Suppressor macrophage (primary cell): ENCODE results near the gene FGD5.
A peak's percentile ranks its signal among the peaks of the same experiment; 100 is the strongest.
"Not testable (repeated sequence)": the region's sequence is repeated elsewhere in the genome, so short reads cannot be mapped to it uniquely, and the experiment has no call there.

ENCODE experiments used
- DNase-seq, 4 experiments: peaks; one replicate each; pipeline ENCODE4 v3.0.0-alpha.2; 2020 to 2022

FGD5 gene

DNA sequence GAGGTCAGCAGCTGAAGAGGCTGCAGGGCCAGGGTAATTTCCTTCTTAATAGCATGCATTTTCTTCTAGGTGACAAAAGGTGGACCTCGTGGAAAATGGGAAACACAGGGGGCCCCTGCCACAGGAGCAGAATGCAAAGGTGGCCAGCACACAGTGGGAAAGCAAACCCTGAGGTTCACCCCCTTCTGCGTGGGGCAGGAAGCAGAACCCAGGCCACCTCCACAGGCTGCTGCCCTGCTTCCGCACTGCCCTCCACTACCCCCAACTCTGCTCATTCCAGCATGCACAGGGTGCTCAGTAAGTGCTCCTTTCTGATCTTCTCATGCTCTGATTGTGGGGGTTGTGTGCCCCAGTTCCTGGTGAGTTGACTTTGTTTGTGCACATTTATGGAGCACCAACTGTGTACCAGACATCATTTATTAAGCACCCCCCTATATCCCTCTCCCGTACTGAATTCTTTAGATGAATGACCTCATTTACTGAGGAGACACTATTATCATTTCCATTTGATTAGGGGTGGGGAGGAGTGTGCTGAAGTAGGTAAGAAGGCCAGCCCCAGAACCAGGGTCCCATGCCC lies 12.7 kb upstream of the FGD5 start:
- peak in 2 of 4 experiments; percentile 2 to 39 for DNase-seq

DNA sequence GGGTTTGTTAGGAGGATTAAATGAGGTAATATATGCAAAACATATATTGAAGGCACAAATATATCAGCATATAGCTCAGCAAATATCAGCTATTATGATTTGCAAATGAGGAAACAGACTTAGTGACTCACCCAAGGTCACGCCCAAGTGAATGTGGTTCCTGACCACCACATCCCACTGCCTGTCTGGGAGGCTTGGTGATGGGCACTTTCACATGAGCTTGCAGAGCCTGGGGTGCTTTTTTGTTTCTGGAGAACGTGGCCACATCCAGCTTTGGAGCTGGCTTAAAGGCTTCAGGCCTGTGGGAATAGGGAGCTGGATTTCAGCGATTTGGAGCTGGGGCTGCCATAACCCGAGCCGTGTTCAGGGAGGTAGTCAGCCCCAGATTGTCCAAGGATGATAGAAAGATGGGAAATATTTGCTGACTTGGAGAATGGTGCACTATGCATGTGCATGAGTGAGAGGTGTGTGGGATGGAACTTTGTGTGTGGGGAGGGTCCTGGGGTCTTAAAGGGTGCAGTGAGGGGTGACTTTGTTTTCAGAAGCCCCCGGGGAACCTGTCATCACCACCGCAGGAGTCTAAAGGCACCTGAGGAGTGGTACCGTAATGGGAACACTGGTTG lies 12.0 kb upstream of the FGD5 start:
- peak; percentile 88 to 95 (median 92) for DNase-seq

DNA sequence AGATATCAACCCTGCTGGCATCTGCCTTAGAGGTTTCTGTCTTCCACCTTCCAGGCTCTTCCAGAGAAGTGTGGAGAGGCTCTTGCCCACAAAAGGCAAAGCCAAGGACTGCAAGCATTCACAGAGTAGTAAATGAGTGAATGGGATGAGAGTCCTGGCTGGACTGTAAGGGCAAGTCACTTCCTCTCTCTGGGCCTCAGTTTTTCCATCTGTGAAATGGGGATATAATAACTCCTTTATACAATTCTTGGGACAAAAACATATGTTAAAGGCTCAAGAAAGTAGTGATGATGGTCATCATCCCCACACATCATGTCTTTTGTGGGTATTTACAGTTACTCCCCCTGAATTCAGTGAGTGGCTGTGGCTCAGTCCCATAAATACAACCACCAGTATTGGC lies 10.7 kb upstream of the FGD5 start:
- no peak for DNase-seq

DNA sequence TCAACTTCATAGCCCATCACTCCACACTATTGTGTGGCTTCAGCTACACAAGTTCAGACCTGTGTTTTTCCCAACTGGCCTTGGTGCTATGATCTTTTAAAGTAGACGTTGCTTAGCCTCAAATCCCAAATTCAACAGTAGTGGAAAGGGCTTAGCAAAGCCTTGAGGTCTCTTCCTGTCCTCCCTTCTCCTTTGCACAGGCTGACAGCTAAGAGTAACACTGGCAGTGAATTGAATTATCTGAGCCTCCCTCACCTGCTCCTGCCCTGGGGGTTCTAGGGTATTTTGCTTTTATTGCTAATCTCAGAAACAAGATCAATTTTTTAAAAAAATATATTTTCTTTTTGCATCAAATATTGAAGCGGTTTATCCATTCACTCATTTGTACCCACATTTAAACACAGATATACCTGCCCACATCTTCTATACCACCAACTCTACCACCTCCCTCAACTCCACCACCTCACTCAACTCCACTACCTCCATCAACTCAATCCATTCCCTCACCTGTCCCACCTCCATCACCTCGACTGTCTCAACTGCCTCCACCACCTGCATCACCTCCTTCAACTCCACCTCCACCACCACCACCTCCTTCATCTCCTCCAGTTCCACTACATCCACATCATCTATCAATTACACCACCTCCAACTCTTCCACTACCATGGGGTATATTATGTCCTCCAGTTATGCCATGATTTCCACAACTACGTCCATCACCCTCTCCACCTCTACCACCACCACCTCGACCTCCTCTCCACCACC lies 10.1 kb upstream of the FGD5 start:
- no peak for DNase-seq

DNA sequence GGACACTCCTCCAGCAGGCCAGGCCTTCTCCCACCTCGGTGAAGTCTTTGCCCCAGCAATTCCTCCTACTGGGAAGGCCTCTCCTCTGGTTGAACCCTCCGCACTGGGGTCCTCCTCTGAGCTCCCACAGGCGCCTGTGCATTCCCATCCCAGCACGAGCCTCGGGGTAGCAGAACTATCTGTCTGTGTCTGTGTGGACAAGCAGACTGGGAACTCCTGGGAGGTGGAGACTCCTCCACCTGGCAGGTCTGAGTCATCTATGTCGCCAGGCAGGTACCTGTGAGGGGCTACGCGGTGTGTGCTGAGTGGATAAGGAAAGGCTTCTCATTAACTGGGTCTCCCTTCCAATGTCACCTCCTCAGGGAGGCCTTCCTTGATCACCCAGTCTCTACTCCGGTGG lies 9.2 kb upstream of the FGD5 start:
- not testable (repeated sequence) for DNase-seq

DNA sequence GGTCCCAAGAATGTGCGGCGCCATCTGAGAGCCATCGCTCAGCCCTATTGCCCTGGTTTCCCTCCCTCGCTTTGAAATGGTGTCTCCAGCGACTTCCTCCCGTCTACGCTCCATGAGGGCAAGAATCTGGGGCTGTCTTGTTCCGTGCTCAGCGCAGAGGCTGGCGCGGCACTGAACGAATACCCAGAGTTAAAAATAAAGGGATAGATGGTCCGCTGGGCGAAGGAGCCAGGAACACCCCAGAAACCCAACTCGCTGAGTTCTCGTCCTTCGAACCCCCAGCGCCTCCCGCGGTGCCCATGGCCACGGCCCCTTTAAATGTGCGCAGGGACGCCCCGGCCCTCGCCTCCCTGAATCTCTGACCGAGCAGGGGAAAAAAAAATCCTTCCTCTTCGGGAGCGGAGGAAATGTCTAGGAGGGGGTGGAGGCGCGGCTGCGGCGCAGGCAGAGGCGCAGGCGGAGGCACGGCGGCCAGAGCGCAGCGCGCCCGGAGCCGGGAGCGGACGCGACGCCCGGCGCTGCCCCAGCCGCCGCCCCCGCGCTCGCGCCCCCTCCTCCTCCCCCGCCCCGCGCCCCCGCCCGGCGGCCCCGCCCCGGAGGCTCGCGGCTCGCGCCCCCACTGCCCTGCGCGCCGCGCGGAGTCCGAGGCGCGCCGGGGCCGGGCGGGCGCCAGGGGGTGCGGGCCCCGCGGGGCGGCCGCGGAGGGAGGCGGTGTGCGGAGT lies 8.5 kb upstream of the FGD5 start:
- peak; percentile 61 to 84 (median 76) for DNase-seq

DNA sequence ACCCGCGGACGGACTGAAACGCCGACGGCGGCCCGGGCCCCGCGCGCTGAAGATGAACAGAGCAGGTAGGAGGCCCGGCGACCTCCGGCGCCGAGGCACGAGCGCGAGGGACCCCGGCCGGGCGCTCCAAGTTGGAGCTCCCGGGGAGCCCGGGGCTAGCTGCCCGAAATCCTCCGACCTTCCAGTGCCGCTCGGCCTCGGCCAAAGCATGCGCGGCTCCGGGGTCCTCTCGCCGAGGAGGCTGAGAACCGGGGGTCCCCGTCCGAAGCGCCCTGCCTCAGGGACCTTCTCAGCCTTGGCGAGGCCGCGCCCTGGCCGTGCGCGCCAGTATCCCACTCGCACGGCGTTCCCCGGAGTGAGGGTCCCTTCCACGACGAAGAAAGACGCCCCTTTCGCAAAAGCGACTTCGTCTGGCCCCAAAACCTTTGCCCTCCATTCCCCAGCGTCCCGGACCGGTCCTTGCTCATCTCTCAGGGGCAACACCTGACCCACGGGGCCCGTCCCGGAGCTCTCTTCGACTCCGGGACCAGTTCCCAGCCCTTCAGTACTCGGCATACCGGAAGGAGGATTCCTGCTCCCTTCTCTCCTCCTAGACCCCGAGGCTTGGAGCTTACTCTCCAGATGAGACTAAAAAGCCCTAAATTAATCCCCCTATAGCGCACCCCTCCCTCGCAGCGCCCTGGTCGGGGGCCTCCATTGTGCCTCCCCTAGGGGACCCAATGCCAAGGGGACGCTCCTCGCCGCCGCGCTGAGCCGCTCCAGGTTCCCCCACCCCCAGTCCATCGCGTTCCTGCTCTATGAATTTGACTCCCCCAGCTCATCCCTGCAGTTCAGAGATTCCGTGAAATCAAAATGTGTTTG lies 7.7 kb upstream of the FGD5 start:
- peak in 1 of 4 experiments; percentile 13 for DNase-seq

DNA sequence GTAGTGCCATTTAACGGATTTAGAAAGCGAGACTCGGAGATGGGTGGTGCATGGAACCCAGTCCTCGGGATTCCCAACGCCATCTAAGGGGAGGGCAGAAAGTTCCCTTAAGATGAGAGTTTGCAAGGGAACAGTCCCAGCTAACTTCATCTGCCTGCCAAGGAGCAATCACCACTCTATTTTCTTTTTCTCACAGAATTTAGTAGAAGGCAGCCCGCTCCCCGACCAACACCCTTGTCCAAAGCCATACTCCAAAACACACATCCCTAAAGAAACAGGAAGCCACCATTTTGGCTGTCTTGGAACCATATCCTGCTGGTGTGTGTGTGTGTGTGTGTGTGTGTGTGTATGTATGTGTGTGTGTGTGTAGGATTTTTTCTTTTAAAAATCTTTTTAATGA lies 7.1 kb upstream of the FGD5 start:
- peak in 2 of 4 experiments; percentile 22 to 24 for DNase-seq

DNA sequence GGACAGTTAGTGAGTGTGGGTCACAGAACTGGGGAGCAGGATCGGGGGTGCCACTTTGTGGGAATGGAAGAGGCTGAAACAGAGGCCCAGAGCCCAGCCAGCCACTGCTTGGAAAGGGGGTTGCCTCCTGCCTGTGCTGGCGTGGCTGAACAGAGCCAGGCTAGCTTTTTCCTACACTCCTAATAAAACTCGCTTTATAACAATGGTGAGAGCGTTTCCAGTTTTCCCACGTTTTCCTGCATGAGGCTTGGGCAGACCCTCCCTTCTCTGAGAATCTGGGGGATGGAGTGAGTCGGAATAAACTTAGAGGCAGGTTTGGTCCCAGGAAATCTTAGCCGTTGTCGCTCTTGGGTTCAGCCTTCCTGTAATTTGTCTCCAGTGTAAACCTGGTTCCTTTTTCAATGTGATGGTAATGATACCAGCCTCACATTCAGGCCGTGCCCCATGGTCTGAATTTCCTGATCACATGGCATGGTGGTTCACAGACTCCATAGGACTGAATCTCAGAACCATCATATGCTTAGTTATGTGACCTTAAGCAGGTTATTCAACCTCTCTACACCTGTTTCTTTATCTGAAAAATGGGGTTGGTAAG lies 6.5 kb upstream of the FGD5 start:
- DNase-seq, result no peak

DNA sequence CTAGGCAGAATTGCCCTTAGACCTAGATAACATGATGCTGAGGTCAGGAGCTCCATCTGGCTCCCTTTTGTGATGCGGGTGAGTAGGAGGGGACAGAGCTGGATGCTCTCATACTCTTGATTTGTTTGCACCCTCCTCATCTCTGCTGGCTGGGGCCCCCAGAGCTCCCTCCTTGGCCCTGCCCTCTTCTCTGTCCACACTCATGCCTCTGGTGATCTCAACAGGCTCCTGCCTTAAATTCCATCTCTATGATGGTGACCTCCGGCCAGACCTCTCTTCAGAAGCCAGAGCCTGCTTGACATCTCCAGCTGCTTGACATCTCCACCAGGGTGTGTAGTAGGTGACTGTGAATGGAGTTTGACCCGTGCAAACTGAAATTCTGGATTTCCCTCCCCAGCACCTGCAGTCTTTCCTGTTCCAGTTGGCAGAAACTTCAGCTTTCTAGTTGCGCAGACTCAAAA lies 4.3 kb upstream of the FGD5 start:
- DNase-seq, result peak in 1 of 4 experiments; percentile 28

DNA sequence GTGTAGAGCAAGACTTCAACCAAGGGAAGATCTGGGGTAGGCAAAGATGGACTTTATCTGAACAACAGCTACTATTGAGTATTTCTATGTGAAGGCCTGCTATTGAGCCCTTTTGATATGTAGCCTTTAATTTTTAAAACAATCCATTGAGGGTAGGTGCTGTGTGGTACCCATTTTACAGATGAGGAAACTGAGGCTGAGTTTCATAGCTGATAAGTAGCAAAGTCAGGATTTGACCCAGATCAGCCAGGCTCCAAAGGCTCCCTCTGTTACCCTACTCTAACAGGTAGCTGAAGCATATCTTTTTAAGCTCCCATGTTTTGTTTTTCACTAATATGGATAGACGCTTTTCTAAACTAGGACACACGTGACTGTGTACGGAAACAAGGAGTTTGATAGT lies 2.4 kb upstream of the FGD5 start:
- no peak for DNase-seq

DNA sequence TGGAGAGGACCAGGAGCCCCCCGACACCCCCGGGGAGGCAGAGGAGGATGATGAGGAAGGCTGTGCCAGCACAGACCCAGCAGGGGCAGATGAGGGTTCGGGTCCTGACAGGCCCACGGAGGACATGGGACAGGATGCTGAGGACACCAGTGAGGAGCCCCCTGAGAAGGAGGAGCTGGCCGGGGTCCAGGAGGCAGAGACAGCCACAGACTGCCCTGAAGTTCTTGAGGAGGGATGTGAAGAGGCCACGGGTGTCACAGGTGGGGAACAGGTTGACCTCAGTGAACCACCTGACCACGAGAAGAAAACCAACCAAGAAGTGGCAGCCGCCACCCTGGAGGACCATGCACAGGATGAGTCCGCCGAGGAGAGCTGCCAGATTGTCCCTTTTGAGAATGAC lies 909 bp downstream of the FGD5 start:
- DNase-seq, result no peak

DNA sequence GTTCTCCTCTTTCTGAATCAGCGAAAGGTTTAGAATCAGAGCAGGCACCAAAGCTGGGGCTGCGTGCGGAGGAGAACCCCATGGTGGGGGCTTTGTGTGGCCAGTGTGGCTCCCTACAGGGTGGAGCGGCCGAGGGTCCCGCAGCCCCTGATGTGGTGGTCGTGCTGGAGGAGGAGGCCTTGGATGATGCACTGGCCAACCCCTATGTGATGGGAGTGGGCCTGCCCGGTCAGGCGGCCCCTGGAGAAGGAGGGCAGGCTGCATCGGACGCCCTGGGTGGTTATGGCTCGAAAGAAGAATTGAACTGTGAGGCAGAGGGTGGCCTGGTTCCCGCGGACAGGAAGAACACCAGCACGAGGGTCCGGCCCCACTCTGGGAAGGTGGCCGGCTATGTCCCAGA lies 1.4 kb downstream of the FGD5 start:
- DNase-seq, result no peak

DNA sequence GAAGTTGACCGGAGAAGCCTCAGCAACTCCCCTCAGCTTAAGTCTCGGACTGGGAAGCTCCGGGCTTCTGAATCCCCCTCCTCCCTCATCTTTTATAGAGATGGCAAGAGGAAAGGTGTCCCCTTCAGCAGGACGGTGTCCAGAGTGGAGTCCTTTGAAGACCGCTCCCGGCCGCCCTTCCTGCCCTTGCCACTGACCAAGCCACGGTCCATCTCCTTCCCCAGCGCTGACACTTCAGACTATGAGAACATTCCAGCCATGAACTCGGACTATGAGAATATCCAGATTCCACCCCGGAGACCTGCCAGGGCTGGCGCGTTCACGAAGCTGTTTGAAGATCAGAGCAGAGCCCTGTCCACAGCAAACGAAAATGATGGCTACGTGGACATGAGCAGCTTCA lies 2.4 kb downstream of the FGD5 start:
- DNase-seq, result no peak

DNA sequence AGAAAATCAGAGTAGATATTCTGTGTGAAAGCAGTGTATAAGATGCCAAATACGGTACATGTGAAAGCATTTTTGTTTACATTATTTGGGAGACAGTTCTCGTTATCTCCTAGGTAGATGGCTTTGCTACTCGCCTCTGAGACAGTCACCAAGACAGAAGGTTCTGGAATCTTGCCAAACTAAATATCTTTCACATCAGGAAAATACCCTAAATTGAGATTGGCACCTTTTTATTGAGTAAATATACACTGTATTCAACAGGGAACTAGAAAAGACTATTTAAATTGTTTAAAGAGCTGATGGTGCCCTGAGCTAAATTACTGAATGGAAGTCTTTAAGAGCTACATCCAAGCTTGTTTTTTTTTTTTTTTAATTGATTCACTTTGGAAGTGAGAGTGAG lies 3.4 kb downstream of the FGD5 start:
- no peak for DNase-seq

DNA sequence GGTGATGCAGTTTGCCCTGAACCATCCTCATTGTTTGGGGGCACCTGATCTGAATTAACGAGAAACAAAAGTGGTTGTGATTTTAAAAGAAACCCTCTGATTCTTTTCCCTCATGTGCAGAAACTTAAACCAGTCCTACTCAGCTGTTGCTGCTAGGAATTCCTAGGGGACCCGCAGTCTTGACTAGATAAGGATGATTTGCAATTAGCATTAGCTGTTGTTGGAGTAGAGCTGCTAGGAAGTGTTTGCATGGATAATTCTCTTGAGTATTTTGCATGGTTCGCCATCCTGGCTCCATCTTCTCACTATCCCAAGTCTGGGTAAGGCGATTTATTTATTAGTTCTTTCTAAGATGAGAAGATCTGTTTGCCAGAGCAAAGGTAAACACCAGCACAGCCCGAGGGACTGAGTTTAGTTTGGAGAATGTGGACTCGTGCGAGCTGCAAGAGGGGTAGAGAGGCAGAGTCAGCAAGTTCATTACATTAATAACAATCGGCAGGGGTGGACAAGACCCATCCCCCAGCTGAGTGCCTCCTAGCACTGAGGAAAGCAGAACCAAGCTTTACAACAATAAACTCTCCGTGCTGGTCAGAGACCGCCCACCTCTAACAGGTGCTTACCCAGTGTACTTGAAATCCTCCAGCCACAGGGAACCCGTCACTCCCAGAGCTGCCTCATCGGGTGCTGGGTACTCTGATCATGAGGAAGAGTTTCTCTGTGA lies 4.1 kb downstream of the FGD5 start:
- peak; percentile 34 to 62 (median 52) for DNase-seq

DNA sequence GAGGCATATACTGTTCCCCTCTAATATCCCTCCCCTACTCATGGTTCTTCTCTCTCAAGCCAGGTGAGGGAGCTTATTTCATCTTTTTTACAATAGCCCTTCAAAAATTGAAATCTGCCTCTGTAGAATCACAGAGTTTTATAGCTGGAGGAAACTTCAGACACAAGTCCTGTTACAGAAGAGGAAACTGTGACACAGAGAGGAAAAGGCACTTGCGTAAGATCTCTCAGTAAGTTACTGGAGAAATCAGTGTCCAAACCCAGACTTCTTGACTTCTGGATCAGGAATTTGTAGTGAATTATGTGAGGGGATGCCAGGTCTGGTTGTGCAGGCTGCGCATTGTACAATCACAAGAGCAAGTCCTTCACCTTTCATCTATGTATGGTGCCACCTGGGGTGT lies 4.6 kb downstream of the FGD5 start:
- DNase-seq, result peak; percentile 38 to 79 (median 66)

DNA sequence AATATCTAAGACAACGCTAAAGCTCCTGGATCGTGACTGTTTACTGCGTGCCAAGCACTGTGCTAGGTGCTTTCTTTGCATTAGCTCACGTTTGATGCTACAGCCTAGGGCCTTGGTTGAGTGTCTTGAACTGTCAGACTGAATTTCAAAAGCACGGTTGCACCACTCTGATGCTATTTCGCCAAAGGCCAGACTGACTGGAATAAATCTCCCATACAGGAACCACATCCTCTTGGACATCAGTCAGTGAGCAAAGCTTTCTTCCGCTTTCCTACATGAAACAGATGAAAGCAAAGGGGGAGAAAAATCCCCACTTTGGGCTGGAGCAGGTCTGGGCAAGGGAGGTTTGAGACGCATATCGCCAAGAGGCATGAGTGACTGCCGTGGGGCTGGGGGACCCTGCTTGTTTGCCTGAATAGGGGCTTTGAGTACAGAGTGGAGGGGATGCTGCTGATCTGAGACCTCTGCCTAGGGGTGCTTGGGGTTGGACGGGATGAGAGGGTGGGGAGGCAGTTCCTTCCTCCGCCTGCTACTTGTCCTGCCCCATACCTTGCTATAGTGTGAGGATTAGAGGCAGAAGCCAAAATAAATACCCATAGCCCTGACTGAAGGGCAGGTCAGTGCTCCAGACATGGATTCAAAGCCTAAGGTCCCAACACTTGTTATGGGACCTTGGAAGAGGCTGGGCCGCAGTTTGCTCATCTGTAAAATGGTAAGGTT lies 5.3 kb downstream of the FGD5 start:
- DNase-seq, result peak; percentile 59 to 71 (median 63)

DNA sequence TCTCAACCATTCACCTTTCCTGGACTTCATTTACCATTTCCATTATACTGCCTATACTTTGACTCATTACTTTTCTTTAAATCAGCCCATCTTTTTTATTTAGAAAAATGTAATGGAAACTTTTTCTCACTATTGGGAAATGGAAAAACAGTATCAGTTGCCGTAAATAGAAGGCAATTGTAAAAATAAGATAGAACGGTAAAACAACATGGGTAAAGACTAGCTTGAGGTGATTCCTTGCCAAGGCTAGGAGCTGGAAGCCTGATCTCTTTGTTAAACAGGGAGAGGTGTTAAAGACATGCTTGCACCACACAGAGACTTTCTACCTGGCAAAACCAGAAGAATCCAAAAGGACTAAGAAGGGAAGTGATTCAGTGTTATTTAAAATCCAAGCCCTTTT lies 5.9 kb downstream of the FGD5 start:
- DNase-seq, result no peak

DNA sequence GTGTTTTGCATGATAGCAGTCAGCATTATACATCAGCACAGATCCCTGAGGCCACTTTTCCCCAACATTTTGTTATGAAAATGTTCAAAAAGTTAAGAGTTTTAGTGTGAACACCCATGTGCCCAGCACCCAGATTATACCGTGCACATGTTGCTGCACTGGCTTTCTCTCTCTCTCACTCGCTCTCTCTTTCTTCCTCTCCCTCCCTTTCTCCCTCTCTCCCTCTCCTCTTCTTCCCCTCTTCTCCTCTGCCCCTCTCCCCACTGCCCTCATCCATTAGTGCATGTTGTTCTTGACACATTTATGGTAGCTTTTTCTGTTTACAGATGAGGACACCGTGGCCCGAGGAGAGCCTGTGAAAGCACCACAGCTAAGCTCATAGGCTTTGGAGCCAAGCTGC lies 7.3 kb downstream of the FGD5 start:
- no peak for DNase-seq
